ENCODE data around the gene FGF3.

Gene FGF3

DNA sequence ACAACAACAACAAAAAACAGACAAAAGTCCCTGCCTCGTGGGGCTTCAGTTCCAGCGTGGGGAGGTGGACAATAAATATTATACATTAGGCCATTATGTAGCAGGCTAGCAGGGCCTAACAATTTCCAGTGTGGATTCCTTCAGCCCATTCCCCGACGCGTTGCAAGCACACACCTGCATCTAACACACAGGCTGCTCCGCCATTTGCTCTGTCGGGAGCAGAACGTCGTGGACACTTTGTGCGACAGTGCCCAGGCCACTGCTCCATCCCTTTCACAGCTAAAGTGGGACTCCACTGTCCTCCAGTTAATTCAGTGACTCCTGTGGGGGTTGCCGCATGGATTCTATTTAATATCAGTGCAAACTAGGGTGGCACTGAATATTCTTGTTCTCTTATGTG lies 10.9 kb upstream of the FGF3 start:
- Histone ChIP-seq H3K36me3 (no peaks in the 10 kb centered on the region), H4K20me1 (peaks cover 0 to 48% (median under 1%) of the 10 kb centered on the region in 11 experiments; a peak in 7 of 22 replicates), H3K4me2 (no peak overlapping the region), H3K27me3 (peaks cover 16 to 42% (median 28%) of the 10 kb centered on the region in 11 experiments), H3K4me1 (peaks cover 0 to 5% (median 2%) of the 10 kb centered on the region in 10 experiments; a peak in 14 of 20 replicates), H3K4me3 (no peak overlapping the region), H3K9ac (no peak overlapping the region), H3K9me3 (replicated peaks in 1 of 11) (peaks cover 0 to 11% (median 0%) of the 10 kb centered on the region in 11 experiments; a peak in 3 of 22 replicates), H3K27ac (no peak overlapping the region)
- no peak for TF ChIP-seq Cebpa-rat (IDR thresholded peaks at IDR 0.05)

DNA sequence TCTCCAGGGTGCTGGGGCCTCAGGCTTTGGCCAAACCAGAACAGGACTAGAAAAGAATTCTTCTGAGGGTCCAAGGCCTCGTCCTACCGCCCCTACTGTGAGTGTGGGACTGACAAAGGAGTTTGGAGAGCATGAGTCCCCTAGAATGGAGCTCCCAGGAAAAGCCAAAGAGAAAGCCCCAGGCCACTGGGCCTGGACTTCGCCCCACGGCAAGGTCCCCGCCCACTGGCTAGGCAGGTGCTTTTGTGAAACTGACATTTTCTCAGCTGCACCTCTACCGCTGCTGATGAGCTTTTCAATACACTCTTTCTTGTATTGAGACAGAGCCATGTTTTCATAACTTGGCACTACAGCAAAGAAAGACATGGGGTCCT lies 9.7 kb upstream of the FGF3 start:
- H3K4me3 ChIP-seq = no peak overlapping the region
- peaks cover 0 to 50% (median 0%) of the 10 kb centered on the region in 11 experiments; a peak in 9 of 22 replicates for H4K20me1 ChIP-seq
- TF ChIP-seq Cebpa-rat (IDR thresholded peaks at IDR 0.05) = no peak
- H3K9me3 ChIP-seq (replicated peaks in 1 of 11) = peaks cover 0 to 11% (median 0%) of the 10 kb centered on the region in 11 experiments; a peak in 3 of 22 replicates
- H3K36me3 ChIP-seq = no peaks in the 10 kb centered on the region
- H3K27ac ChIP-seq = no peak overlapping the region
- 0 out of 20 replicates have a peak, but pooled peaks cover 0 to 8% (median 0%) of the 10 kb centered on the region in 10 experiments for H3K4me1 ChIP-seq
- H3K27me3 ChIP-seq = peaks cover 10 to 38% (median 27%) of the 10 kb centered on the region in 11 experiments; a peak in 21 of 22 replicates
- no peak overlapping the region for H3K4me2 ChIP-seq
- no peak overlapping the region for H3K9ac ChIP-seq

GRCh38 chr11:69828276-69828970 lies 9.2 kb upstream of the FGF3 start:
- Histone ChIP-seq H3K27ac (no peak overlapping the region), H3K9me3 (replicated peaks in 1 of 11) (peaks cover 0 to 11% (median 0%) of the 10 kb centered on the region in 11 experiments; a peak in 3 of 22 replicates), H4K20me1 (peaks cover 0 to 56% (median 0%) of the 10 kb centered on the region in 11 experiments; a peak in 11 of 22 replicates), H3K4me3 (no peak overlapping the region), H3K36me3 (no peaks in the 10 kb centered on the region), H3K27me3 (peaks cover 15 to 40% (median 28%) of the 10 kb centered on the region in 11 experiments), H3K4me2 (no peak overlapping the region), H3K9ac (no peak overlapping the region), H3K4me1 (0 out of 20 replicates have a peak, but pooled peaks cover 0 to 8% (median 0%) of the 10 kb centered on the region in 10 experiments)
- TF ChIP-seq Cebpa-rat (IDR thresholded peaks at IDR 0.05) = no peak

GRCh38 chr11:69826773-69827172 lies 7.6 kb upstream of the FGF3 start:
- no peak overlapping the region for H3K4me3 ChIP-seq
- peaks cover 0 to 56% (median 9%) of the 10 kb centered on the region in 11 experiments; a peak in 12 of 22 replicates for H4K20me1 ChIP-seq
- H3K27ac ChIP-seq = no peak overlapping the region
- H3K4me1 ChIP-seq = 0 out of 20 replicates have a peak, but pooled peaks cover 0 to 8% (median 0%) of the 10 kb centered on the region in 10 experiments
- TF ChIP-seq Cebpa-rat (IDR thresholded peaks at IDR 0.05) = no peak
- H3K27me3 ChIP-seq = peaks cover 26 to 43% (median 33%) of the 10 kb centered on the region in 11 experiments
- H3K9me3 ChIP-seq (replicated peaks in 1 of 11) = peaks cover 0 to 11% (median 0%) of the 10 kb centered on the region in 11 experiments; a peak in 3 of 22 replicates
- no peak overlapping the region for H3K9ac ChIP-seq
- H3K4me2 ChIP-seq = no peak overlapping the region
- H3K36me3 ChIP-seq = no peaks in the 10 kb centered on the region

- H3K9ac ChIP-seq = no peak overlapping the region
- peaks cover 0 to 57% (median 14%) of the 10 kb centered on the region in 11 experiments; a peak in 12 of 22 replicates for H4K20me1 ChIP-seq
- H3K27ac ChIP-seq = no peak overlapping the region
- no peak overlapping the region for H3K4me3 ChIP-seq
- peaks cover 0 to 11% (median 0%) of the 10 kb centered on the region in 11 experiments; a peak in 3 of 22 replicates for H3K9me3 ChIP-seq (replicated peaks in 1 of 11)
- H3K4me2 ChIP-seq = no peak overlapping the region
- no peak for TF ChIP-seq Cebpa-rat (IDR thresholded peaks at IDR 0.05)
- H3K4me1 ChIP-seq = 0 out of 20 replicates have a peak, but pooled peaks cover 0 to 8% (median 0%) of the 10 kb centered on the region in 10 experiments
- H3K36me3 ChIP-seq = no peaks in the 10 kb centered on the region
- H3K27me3 ChIP-seq = peaks cover 34 to 51% (median 41%) of the 10 kb centered on the region in 11 experiments
Observed at GRCh38 chr11:69825941-69826340, 6.7 kb upstream of the FGF3 start.

DNA sequence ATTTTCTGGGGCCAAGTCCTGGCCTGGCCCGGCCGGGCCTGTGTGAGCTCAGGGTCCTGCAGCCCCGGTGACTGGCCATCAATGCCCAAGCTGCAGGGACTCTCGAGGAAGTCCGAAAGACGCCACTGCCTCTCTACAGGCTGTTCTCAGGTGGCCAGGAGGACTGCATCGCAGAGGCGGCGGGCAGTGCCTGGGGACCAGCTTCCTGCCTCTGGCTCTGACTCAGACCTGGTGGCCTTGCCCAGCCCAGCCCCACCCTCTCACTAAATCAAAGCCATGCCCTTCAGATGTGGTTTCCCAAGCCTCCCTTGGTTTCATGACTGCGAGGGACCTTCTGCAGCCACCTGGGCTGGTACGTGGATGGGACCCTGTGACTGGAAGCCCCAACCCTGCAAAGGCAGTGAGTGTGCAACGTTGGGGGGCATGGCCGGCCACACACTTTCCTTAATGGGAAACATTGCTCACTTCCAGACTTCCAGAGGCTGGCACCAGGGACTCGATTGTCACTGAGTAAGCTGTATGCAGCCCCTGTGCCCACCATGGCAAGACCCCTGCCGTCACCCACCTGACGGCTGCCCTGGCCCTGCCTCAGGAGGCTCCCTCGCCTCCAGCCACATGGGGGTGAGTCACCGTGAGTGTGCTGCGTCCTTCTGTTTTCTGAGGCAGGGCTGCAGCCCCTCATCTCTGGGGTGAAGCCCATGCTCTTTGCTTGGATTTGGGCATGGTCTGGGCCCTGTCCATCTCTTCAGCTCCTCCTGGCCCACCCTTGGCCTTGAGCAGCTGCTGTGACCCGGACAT lies 6.0 kb upstream of the FGF3 start:
- peaks cover 0 to 11% (median 0%) of the 10 kb centered on the region in 11 experiments; a peak in 3 of 22 replicates for H3K9me3 ChIP-seq (replicated peaks in 1 of 11)
- no peak overlapping the region for H3K9ac ChIP-seq
- no peak overlapping the region for H3K4me3 ChIP-seq
- no peak overlapping the region for H3K27ac ChIP-seq
- peak overlapping the region in 1 of 11 experiments; percentile 7; a peak in 1 of 22 replicates for H3K4me2 ChIP-seq
- H4K20me1 ChIP-seq = peaks cover 0 to 57% (median 21%) of the 10 kb centered on the region in 11 experiments; a peak in 14 of 22 replicates
- H3K27me3 ChIP-seq = peaks cover 41 to 58% (median 48%) of the 10 kb centered on the region in 11 experiments
- no peaks in the 10 kb centered on the region for H3K36me3 ChIP-seq
- 0 out of 20 replicates have a peak, but pooled peaks cover 0 to 8% (median 0%) of the 10 kb centered on the region in 10 experiments for H3K4me1 ChIP-seq
- TF ChIP-seq Cebpa-rat (IDR thresholded peaks at IDR 0.05) = no peak

DNA sequence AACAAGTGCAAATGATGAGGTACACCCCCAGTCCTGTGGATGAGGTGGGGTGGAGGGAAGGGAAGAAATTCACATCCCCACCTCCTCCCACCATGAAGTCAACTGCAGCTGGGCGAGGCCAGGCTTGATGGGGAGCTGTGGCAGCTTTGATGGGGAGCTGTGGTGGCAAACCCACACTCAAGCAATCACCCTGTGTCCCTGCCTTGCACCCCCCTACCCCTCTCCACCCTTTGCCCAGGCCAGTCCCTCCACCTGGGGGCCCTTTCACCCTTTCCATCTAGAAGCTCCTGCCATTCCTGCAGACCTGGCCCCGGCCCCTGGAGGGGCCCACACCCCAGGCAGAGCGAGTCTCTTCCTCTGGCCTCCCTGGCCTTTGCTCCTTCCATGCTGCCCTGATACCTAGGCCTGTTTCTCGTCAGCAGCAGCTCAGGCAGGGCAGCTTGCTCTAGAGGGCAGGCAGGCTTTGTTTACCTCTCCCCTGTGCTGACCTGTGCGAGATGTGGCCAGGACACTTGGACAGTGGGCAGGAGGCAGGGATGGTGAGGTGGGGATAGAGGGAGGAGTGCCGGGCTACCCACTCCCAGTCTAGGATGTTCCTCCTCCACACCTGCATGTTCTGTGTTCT lies 4.5 kb upstream of the FGF3 start:
- Histone ChIP-seq H3K9ac (no peak overlapping the region), H3K27ac (no peak overlapping the region), H3K4me3 (no peak overlapping the region), H3K36me3 (no peaks in the 10 kb centered on the region), H4K20me1 (peaks cover 0 to 67% (median 30%) of the 10 kb centered on the region in 11 experiments; a peak in 16 of 22 replicates), H3K4me2 (no peak overlapping the region), H3K9me3 (replicated peaks in 1 of 11) (peaks cover 0 to 11% (median 0%) of the 10 kb centered on the region in 11 experiments; a peak in 3 of 22 replicates), H3K4me1 (peaks cover 0 to 8% (median under 1%) of the 10 kb centered on the region in 10 experiments; a peak in 3 of 20 replicates), H3K27me3 (peaks cover 56 to 73% (median 63%) of the 10 kb centered on the region in 11 experiments)
- no peak for TF ChIP-seq Cebpa-rat (IDR thresholded peaks at IDR 0.05)

All from BLaER1 treated with 17β-estradiol and CSF1 and Interleukin-3, amounts not matched to agents 10 nM and 100 nM (cell line).